HG03521 (cell line): ENCODE results near the gene NUDT9.
A peak's percentile ranks its signal among the peaks of the same experiment; 100 is the strongest.
"Not testable (repeated sequence)": the region's sequence is repeated elsewhere in the genome, so short reads cannot be mapped to it uniquely, and the experiment has no call there.

Source experiments
- ATAC-seq: cut with Tn5 transposase; IDR thresholded peaks from one replicate; pipeline ENCODE4 v1.9.1; 2021; ENCODE audit warnings: mild to moderate bottlenecking, moderate library complexity; ENCODE audit not compliant: unreplicated experiment

Gene NUDT9

GRCh38 chr4:87422104-87423052 is at the start of gene NUDT9:
Gene NUDT9 (plus strand): TSS chr4:87422573. CDS start chr4:87422906, 333 bp downstream.
- peak; percentile 88 for ATAC-seq

GRCh38 chr4:87375719-87376291 is 46.6 kb upstream of the NUDT9 start:
- no peak for ATAC-seq

DNA sequence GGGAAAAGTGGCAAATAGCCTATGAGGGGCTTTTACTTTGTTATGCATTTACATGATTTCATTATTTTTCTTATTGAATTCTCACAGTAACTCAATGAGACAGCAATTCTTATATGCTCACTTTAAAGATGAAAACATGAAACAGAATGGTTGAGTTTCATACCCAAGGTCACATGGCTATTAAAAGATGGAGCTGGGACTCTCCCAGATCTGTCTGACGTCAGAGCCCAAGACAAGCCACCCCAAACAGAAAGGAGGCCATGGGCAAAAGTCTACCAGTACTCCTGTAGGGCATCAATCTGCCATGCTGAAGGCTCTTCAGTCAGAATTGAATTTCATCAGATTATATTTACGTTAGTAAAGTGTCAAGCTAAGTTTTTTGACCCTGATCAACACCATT is 44.6 kb upstream of the NUDT9 start:
- no peak for ATAC-seq

GRCh38 chr4:87382116-87382515 is 40.3 kb upstream of the NUDT9 start:
- no peak for ATAC-seq

DNA sequence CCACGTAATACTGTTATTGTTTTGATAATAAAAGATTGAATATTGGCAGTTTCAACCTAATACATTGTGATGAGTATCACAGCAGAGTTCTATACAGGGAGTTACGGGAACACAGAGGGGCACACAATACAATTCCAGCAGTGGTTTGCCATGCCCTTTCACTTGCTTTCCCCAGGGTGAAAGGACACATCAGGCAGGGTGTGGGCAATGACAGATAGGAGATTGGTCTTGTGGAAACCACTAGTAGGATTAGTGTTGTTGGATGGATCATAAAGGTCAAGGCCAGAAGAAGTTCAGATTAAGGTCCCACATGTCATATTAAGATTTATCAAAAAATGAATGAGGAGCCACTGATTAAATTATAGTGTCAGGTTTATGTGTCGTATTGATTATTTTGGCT is 39.4 kb upstream of the NUDT9 start:
- ATAC-seq, result no peak

DNA sequence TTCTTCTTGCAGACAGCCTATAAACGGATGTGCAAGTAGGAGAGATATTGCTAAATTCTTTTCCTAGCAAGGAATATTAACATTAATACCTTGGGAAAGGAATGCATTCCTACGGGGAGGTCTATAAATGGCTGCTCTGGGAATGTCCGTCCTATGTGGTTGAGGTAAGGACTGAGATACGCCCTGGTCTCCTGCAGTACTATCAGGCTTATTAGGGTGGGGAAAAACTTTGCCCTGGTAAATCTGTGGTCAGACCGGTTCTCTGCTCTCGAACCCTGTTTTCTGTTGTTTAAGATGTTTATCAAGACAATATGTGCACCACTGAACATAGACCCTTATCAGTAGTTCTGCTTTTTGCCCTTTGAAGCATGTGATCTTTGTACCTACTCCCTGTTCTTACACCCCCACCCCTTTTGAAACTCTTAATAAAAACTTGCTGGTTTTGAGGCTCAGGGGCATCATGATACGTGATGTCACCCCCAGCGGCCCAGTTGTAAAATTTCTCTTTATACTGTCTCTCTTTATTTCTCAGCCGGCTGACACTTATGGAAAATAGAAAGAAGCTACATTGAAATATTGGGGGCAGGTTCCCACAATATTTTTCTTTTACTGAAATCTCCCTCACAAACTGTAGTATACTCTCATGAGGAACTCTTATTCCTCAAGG is 37.8 kb upstream of the NUDT9 start:
- ATAC-seq, result not testable (repeated sequence)

DNA sequence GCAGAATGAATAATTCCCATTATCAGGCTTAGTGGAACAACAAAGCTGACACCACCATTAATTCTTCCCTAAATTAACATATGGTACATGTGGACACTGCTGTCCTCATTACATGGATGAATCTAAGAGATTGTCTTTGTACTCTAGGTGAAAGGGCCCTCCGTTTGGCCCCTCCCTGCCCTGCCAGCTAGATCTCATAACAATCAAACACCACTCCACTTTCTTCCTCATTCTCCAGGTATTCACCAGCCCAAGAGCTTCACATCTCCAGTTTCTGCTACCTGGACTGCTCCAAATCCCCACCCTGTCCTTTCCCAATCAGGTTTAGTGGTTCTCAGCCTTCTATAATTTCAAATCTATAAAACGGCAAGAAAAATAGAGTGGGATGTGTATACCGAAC is 35.1 kb upstream of the NUDT9 start:
- ATAC-seq, result no peak

GRCh38 chr4:87388901-87389300 is 33.5 kb upstream of the NUDT9 start:
- ATAC-seq, result no peak

- ATAC-seq, result not testable (repeated sequence)
Measured at GRCh38 chr4:87390055-87390454, 32.3 kb upstream of the NUDT9 start.

DNA sequence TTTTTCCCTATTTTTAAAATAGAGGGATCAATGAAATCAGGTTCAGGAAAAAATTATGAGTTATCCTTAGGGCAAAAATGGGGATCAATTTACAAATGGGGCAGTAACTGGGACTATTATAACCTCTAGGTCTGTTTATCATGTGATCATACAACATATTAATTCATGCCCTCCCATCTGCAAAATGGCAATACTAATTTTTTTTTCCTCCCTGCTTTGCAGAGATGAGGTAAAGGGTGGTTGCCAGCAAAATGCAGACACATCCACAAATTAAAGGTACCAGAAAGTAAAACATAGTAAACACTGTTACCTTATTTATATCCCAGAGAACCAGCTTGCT is 31.9 kb upstream of the NUDT9 start:
- no peak for ATAC-seq

DNA sequence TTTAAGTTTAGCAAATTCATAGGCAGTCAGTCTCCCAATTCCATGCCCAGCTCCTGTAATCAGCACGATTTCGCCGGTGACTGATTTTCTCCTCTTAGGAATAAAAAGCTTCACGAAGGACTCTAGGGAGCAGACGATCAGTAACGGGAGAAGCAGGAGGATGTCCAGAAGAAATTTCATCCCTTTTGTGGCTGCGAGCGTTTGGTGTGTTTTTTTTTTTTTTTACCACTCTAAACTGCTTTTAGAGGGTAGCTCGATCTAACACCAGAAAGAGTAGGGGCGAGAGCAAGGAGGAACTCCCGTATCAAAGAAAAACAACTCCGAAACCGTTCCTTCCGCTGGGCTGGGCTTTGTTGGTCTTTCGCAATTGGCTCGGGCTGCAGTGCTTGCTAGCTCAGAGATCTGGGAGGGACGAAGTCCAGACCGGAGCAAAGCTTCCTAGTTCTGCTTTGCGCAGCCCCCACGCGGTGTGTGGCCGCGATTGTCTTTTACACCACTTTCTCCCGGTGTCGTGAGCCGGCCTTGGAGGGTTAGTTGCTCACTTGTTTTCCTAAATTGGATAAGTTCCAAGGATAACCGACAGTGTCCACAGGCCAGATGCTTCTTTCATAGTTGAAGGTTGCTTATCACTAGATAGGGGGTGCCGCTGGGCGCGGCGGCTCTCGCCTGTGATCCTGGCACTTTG is 31.3 kb upstream of the NUDT9 start, which contains the start of gene HSD17B11:
Gene HSD17B11 (minus strand): TSS at position 298 of the 685 bp plus-strand sequence. CDS start 118 bp downstream, at position 180.
- peak; percentile 99 for ATAC-seq

DNA sequence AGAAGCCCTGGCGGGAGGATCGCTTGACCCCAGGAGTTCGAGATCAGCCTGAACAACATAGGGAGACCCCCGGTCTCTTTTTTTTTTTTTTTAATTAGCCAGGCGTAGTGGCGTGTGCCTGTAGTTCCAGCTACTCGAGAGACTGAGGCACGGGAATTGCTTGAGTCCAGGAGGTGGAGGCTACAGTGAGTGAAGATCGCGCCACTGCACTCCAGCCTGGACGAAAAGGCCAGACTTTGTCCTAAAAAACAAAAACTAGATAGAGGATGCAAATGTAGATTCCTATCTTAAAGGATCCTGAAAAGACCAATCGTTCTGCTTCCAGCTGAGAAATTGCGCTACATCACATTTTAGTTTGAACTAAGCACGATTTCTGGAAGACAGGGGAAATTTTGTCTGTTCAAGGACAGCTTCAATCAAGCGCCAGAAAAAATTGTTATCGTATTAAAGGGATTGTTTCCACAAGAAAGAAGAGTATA is 30.8 kb upstream of the NUDT9 start:
- peak; percentile 1 for ATAC-seq

DNA sequence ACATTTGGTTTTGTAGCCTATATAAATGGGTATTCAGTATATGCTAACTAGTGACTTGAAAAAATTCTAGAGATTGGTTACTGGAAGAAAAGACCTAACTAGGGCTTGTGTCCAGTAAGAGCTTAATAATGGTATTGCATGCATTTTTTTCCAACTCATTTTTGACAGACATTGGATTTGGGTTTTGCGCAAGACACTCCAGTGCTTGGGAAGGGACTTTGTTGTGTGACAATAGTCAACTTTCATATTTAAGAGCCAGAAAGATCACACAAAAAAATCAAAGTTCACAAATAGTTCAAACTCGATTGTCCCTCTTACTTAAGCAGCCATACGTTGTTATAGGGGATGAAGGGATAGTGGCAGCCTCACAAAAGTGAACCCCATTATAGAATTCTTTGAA is 30.2 kb upstream of the NUDT9 start:
- no peak for ATAC-seq

GRCh38 chr4:87395073-87395472 is 27.3 kb upstream of the NUDT9 start:
- ATAC-seq, result not testable (repeated sequence)

GRCh38 chr4:87395851-87396250 is 26.5 kb upstream of the NUDT9 start:
- not testable (repeated sequence) for ATAC-seq

DNA sequence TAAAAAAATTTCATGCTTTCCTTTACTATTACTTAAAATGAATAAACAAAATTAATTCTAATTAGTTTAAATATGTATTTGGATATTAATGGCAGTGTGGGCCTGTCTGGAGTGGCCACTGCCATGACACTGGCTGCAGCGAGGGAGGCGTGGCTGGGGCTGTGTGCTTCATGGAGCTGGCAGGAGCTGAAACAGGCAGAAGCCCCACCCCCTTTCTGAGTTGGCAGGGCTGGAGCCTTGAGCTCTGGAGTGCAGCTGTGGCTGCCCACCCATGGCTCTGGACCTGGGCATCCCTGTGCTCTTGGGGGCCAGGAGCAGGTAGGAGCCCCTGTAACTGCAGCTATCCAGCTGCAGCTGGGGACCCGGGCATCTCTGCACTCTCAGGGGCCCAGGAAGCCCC is 23.2 kb upstream of the NUDT9 start:
- no peak for ATAC-seq

DNA sequence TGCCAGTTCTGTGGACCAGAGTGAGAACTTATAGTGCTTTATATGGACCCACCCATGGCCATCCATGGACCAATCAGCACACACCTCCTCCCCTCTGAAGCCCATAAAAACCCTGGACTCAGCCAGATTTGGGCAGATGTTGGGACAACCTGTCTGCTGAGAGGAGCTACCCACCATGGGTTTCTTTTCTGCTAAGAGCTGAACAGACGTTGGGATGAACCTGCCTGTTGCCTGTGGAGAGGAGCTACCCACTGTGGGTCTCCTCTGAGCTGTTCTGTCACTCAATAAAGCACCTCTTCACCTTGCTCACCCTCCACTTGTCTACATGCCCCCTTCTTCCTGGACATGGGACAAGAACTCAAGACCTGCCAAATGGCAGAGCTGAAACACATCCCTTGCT is 22.4 kb upstream of the NUDT9 start:
- no peak for ATAC-seq

DNA sequence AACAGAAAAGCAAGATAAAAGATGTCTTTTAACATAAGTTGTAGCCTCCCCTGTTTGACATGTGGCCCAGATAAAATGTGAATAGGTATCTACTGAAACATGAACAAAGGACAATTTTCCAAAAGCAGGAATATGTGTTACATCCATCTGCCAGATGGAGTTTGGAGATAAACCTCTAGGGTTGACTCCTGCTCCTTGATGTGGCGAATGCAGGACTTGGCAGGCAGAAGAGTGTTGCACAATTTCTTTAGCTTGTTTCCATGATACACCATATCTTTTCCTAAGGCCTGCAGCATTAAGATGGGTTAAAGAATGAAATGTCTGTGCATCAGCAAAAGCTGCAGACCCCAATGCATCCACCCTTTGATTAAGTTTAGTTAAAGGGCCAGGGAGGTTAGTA is 18.6 kb upstream of the NUDT9 start:
- ATAC-seq, result not testable (repeated sequence)

GRCh38 chr4:87405211-87405820 is 17.1 kb upstream of the NUDT9 start:
- ATAC-seq, result no peak

- no peak for ATAC-seq
Measured at GRCh38 chr4:87406462-87406861, 15.9 kb upstream of the NUDT9 start.

GRCh38 chr4:87406902-87407301 is 15.5 kb upstream of the NUDT9 start:
- ATAC-seq, result not testable (repeated sequence)
